ENCODE measurements around the gene AUTS2. TPM values are rescaled to one million over a fixed set of nuclear protein-coding genes. Genes with fewer than 3 reads are reported as not detected.

AUTS2 gene
- total RNA-seq, 1 experiment from 2014 or later = 256 TPM

DNA sequence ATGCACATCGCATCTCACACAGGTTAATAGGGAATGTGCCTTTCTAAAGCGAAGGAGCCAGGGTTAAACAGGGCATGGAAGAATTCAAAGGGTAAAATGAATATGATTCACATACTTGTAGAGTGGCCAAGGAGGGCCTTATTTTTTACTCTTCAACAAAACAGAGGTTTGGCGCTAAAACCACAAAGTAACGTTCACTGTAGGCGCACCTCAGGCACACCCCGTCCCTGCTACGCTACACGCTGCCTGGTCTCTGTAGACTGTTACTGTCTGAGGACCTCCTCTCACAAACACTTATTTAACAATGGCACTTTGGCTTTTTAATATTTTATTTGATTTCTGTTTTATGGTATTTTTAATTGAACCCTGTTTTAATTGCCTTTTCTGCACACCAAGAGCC is 1071.6 kb downstream of the AUTS2 start:
- H3K9me3 Mint-ChIP-seq = no peaks in the 10 kb centered on the region
- H2BK120ac ChIP-seq (ENCODE audit: low read depth, low read length, poor library complexity, severe bottlenecking) = no peak overlapping the region
- H3K79me2 ChIP-seq (ENCODE audit: insufficient read depth, low read length) = no peaks in the 10 kb centered on the region

More for the DNA sequence above, 1071.6 kb downstream of the AUTS2 start:
- Histone ChIP-seq H2BK15ac (ENCODE audit: low read depth, low read length) (no peak overlapping the region), H3K27ac (ENCODE audit: insufficient read length, low read depth, low read length) (no peak overlapping the region), H3K56ac (ENCODE audit: insufficient read length, low read depth, low read length) (no peak overlapping the region), H4K5ac (ENCODE audit: insufficient read length, low read depth, low read length) (no peak overlapping the region), H3K79me1 (ENCODE audit: insufficient read depth, low read depth, low read length, poor library complexity, severe bottlenecking) (no peaks in the 10 kb centered on the region), H3K18ac (ENCODE audit: insufficient read length, low read depth, low read length) (no peak overlapping the region), H3K27me3 (ENCODE audit: insufficient read depth, low read length) (no peaks in the 10 kb centered on the region), H3K9ac (ENCODE audit: extremely low read depth, insufficient read length, low read length) (no peak overlapping the region), H3K9me3 (ENCODE audit: control insufficient read depth, low read depth, low read length) (no peaks in the 10 kb centered on the region), H2AFZ (ENCODE audit: low read length) (no peak overlapping the region), H2AK5ac (ENCODE audit: insufficient read length, low read length) (no peak overlapping the region), H2BK12ac (ENCODE audit: insufficient read length, low read depth, low read length) (no peak overlapping the region), H2BK20ac (ENCODE audit: low read depth, low read length, poor library complexity, severe bottlenecking) (no peak overlapping the region), H3K4me2 (ENCODE audit: insufficient read depth, insufficient read length, low read length) (no peak overlapping the region), H4K20me1 (ENCODE audit: control insufficient read depth, insufficient read depth, insufficient read length) (no peaks in the 10 kb centered on the region), H3K23me2 (ENCODE audit: insufficient read length, low read depth, low read length, poor library complexity, severe bottlenecking) (no peaks in the 10 kb centered on the region), H3K4me1 (ENCODE audit: insufficient read depth, low read length) (peaks cover 3% of the 10 kb centered on the region; the same call in 1 of the 2 replicates), H3K4ac (ENCODE audit: low read depth, low read length) (no peak overlapping the region), H4K8ac (replicated peaks; ENCODE audit: insufficient read length, low read depth, low read length) (no peak overlapping the region), H2BK5ac (ENCODE audit: insufficient read length, low read length) (no peak overlapping the region), H3T11ph (ENCODE audit: low read length) (no peak overlapping the region), H4K91ac (ENCODE audit: insufficient read length, low read depth, low read length) (no peak overlapping the region), H3K23ac (ENCODE audit: insufficient read length, low read depth, low read length) (no peak overlapping the region), H3K14ac (ENCODE audit: insufficient read depth, low read length) (no peak overlapping the region)
- Mint-ChIP-seq H3K4me3 (no peak overlapping the region), H3K27ac (no peak overlapping the region), H3K36me3 (ENCODE audit: insufficient read depth in 1 of 3, low read depth in 3 of 3) (no peaks in the 10 kb centered on the region), H3K27me3 (ENCODE audit: low read depth) (peaks cover 1% of the 10 kb centered on the region), H3K4me1 (peaks cover 20 to 26% of the 10 kb centered on the region in 2 experiments)
- WGBS (ENCODE audit: extremely low coverage, insufficient read length, low lambda C conversion rate) = no CpG with 5 or more reads among the region's 8 CpGs
- DNase-seq = no peak
- TF ChIP-seq CTCF (conservative IDR thresholded peaks at IDR 0.05) = no peak

Measured in H9 (cell line).